Colonic mucosa (tissue), 4 donors: ENCODE data around the gene LOXHD1. TPM values are rescaled to one million over a fixed set of nuclear protein-coding genes. Genes with fewer than 3 reads are reported as not detected.

ENCODE experiments used
- DNase-seq: peaks from one replicate; pipeline ENCODE4 v3.0.0-alpha.2; 2020
- H3K27ac ChIP-seq: fragments of 200-600 bp; one replicate; pipeline ENCODE4 v1.8.0; 2021
- H3K27me3 ChIP-seq: fragments of 200-600 bp; one replicate; pipeline ENCODE4 v1.8.0; 2021
- H3K36me3 ChIP-seq: fragments of 200-600 bp; one replicate; pipeline ENCODE4 v1.8.0; 2021
- H3K4me1 ChIP-seq: fragments of 200-600 bp; one replicate; pipeline ENCODE4 v1.8.0; 2021; ENCODE audit warnings: mild to moderate bottlenecking
- H3K4me3 ChIP-seq: fragments of 200-600 bp; one replicate; pipeline ENCODE4 v1.8.0; 2021
- H3K9ac ChIP-seq, 2 donors: one replicate each; pipeline ENCODE4 v1.7.0; 2013; ENCODE audit warnings: control low read depth in 2 of 2, low read depth in 2 of 2, low read length in 2 of 2
- H3K9me3 ChIP-seq: fragments of 200-600 bp; one replicate; pipeline ENCODE4 v1.8.0; 2021
- intact Hi-C: fragments of 100-400 bp; cut with DNase I; formaldehyde crosslinking; loops from one replicate; pipeline ENCODE4 v1.14.1; 2022
- total RNA-seq, 2 donors: library from RNA; stranded (reverse); fragmentation: NEBNext Ultra II Directional in 1 of 2; extraction: Animal tissue kit (Norgen Biotek cat#: 25700) in 1 of 2; gene quantifications; one replicate each; pipeline ENCODE4 v1.2.1, GENCODE V29; 2021
- TF ChIP-seq, protein P1 (sequence below): fragments of 200-600 bp; IDR thresholded peaks from one replicate; pipeline ENCODE4 v1.8.0; 2022; ENCODE audit warnings: antibody characterized with exemption, mild to moderate bottlenecking
- donor health status: healthy.
- donor health status: DM: no; HTN: no; CAD: no.
- donor health status: DM: no; HTN: no; CAD: no.

Gene LOXHD1
- total RNA-seq, 2 donors from 2014 or later = not detected

DNA sequence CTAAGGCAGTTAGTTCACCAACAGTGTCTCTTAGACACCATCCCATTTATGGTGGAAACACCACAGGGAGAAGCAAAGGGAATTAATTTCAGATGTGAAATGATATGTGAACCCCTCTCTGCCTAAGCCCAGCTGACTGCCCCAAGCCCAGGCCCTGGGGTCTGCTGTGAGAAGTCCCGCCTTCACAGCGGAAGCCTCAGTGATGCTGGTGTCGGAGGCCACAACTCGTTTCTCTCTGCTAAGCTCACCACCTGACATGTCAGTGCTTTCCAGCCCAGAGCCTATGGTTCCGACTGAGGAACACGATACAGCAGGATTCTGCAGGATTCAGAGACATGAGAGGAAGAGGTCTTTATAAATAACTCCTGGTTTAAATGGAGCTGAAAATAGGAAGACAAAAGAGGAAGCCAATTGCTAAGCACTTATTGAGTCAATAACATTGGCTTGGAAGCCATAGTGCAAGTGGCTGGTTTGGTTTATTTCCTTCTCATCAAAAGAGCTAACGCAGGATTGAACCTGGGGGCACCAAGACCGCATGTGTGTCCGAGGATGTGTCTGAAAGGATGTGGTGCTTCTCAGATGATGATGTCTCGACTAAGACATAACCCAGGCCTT, 21.9 kb upstream of the LOXHD1 start:
- TF ChIP-seq, protein P1, sequence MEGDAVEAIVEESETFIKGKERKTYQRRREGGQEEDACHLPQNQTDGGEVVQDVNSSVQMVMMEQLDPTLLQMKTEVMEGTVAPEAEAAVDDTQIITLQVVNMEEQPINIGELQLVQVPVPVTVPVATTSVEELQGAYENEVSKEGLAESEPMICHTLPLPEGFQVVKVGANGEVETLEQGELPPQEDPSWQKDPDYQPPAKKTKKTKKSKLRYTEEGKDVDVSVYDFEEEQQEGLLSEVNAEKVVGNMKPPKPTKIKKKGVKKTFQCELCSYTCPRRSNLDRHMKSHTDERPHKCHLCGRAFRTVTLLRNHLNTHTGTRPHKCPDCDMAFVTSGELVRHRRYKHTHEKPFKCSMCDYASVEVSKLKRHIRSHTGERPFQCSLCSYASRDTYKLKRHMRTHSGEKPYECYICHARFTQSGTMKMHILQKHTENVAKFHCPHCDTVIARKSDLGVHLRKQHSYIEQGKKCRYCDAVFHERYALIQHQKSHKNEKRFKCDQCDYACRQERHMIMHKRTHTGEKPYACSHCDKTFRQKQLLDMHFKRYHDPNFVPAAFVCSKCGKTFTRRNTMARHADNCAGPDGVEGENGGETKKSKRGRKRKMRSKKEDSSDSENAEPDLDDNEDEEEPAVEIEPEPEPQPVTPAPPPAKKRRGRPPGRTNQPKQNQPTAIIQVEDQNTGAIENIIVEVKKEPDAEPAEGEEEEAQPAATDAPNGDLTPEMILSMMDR = no peak
- no peak for DNase-seq
- Histone ChIP-seq H3K4me3 (no peak overlapping the region), H3K27me3 (no peaks in the 10 kb centered on the region), H3K4me1 (no peaks in the 10 kb centered on the region), H3K9ac (no peak overlapping the region), H3K9me3 (no peaks in the 10 kb centered on the region), H3K27ac (no peak overlapping the region), H3K36me3 (no peaks in the 10 kb centered on the region)
- intact Hi-C loops = no loop called here

DNA sequence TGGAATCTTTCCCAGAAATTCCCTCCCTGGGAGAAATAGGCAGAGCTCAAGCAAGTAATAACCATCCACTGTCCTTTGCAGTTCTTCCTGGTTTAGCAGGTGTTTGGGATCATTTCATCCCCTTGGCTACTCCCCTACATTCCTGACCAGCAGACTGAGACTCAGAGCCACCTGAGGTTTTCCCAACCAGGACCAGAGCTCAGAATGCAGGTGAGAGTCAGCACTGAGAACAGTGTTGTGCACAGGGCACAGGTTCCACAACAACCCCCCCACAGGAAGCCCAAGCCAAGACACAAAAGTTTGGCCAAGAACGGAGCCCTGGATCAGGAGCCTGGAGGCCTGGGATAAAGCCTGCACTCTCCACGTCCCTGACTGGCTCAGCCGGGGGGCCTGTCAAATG, 21.0 kb upstream of the LOXHD1 start:
- no peak for DNase-seq
- no peak overlapping the region for H3K27ac ChIP-seq
- no peak overlapping the region for H3K9ac ChIP-seq
- no peaks in the 10 kb centered on the region for H3K4me1 ChIP-seq
- intact Hi-C loops = no loop called here
- no peak overlapping the region for H3K4me3 ChIP-seq
- H3K36me3 ChIP-seq = no peaks in the 10 kb centered on the region
- TF ChIP-seq, protein P1 = no peak
- no peaks in the 10 kb centered on the region for H3K27me3 ChIP-seq
- no peaks in the 10 kb centered on the region for H3K9me3 ChIP-seq

DNA sequence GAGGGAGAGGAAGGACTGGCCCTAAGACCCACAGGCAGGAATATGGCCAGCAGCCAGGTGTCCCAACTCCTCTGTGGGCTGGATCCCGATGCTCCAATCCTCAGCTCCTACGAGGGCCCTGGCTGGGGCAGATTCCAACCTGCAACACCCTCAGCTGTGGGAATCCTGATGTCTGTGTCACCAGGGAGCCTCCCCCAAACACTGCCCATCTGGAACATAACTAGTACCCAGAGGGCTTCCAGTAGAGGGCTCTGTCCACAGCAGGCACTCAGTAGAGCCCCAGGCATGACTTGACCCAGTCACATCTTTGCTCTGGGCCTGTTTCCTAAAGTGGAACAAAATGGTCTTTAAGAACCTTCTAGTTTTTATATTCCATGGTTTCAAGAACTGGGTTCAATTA, 20.6 kb upstream of the LOXHD1 start:
- intact Hi-C loops = no loop called here
- Histone ChIP-seq H3K4me3 (no peak overlapping the region), H3K27me3 (no peaks in the 10 kb centered on the region), H3K9me3 (no peaks in the 10 kb centered on the region), H3K36me3 (no peaks in the 10 kb centered on the region), H3K9ac (no peak overlapping the region), H3K4me1 (no peaks in the 10 kb centered on the region), H3K27ac (no peak overlapping the region)
- DNase-seq = no peak
- TF ChIP-seq, protein P1 = no peak

DNA sequence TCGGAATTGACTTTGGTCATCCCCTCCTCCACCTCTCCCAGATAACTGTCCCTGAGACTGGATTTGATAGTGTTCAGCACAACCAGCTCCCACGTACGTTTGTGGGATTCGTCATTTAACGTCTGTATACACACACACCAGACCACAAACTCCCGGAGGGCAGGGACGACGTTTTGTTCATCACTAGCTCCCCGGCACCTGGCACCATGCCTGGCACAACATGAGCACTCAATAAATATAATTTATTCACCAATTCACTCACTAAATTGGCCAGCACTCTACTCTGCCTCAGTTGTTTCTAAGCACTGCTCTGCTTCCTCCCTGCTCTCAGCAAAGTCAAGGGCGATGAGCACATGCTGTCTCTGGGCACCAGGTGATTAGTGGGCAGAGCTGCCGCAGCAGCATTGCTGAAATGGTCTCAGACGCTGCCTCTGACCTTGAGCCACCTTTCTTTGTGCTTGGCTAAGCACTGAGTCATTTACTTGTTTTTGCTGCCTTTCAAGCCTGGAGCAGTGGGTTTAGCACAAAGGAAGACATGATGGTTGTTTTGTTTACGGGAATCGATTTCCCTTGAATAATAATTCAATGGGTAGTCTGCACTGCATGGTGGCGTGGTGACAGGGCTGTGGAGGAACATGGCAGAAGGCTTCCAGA, 19.3 kb upstream of the LOXHD1 start:
- Histone ChIP-seq H3K4me1 (no peaks in the 10 kb centered on the region), H3K27ac (no peak overlapping the region), H3K9me3 (no peaks in the 10 kb centered on the region), H3K36me3 (no peaks in the 10 kb centered on the region), H3K9ac (no peak overlapping the region), H3K27me3 (no peaks in the 10 kb centered on the region), H3K4me3 (no peak overlapping the region)
- DNase-seq = no peak
- intact Hi-C loops = no loop called here
- TF ChIP-seq, protein P1 = no peak

DNA sequence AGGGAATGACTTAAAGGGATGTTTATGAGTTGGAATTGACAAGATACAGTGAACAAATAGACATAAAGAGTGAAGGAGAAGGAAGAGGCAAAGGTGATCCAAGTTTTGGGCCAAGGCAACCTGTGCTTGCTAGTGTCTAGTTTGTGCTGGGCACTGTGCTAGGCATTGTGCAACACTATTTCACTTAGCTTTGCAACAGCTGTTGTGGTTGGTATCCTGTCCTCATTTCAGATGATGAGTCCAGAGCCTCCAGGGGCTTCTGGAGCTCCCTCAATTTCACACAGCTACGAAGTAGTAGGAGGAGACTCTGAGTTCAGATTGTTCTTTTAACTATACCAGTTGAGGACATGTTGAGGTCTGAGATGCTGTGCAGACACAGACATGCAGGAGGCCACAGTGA, 18.1 kb upstream of the LOXHD1 start:
- no peaks in the 10 kb centered on the region for H3K27me3 ChIP-seq
- H3K4me3 ChIP-seq = no peak overlapping the region
- no peaks in the 10 kb centered on the region for H3K4me1 ChIP-seq
- H3K9me3 ChIP-seq = no peaks in the 10 kb centered on the region
- no peak overlapping the region for H3K9ac ChIP-seq
- no peak overlapping the region for H3K27ac ChIP-seq
- no peak for DNase-seq
- H3K36me3 ChIP-seq = no peaks in the 10 kb centered on the region
- intact Hi-C loops = no loop called here
- TF ChIP-seq, protein P1 = no peak
